ENCODE results near the gene PLCB2.
A peak's percentile ranks its signal among the peaks of the same experiment; 100 is the strongest.

Gene PLCB2

DNA sequence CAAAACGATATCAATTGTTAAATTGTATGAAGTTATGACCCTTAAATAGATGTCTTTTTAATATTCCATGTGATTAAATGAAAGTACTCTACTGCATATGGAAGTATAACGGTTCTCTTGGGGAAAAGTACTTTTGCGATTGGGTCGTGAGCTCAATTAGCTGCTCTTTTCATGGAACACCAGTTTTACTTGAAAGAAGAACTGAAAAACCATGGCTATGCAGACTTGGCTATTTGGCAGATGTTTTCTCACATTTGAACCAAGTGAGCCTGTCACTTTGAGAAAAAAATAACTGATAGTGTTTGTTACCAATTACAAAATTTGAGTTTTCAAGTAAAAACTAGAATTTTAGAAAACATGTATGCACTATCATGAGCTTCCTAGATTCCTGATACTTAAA lies 9.8 kb upstream of the PLCB2 start:
- ATAC-seq (ENCODE audit: low read depth) = no peak
- Histone ChIP-seq H3K36me3 (ENCODE audit: low read depth) (no peaks in the 10 kb centered on the region), H3K9me3 (ENCODE audit: severe bottlenecking) (no peaks in the 10 kb centered on the region), H3K4me1 (ENCODE audit: insufficient read depth, poor library complexity, severe bottlenecking) (peaks cover 23% of the 10 kb centered on the region), H3K27ac (ENCODE audit: poor library complexity, severe bottlenecking) (no peak overlapping the region), H3K4me3 (ENCODE audit: severe bottlenecking) (no peak overlapping the region), H3K27me3 (ENCODE audit: insufficient read depth, poor library complexity, severe bottlenecking) (no peaks in the 10 kb centered on the region)
- no peak for TF ChIP-seq CTCF (IDR thresholded peaks at IDR 0.05; ENCODE audit: poor library complexity, severe bottlenecking)
- no peak for DNase-seq (ENCODE audit: low spot score)

DNA sequence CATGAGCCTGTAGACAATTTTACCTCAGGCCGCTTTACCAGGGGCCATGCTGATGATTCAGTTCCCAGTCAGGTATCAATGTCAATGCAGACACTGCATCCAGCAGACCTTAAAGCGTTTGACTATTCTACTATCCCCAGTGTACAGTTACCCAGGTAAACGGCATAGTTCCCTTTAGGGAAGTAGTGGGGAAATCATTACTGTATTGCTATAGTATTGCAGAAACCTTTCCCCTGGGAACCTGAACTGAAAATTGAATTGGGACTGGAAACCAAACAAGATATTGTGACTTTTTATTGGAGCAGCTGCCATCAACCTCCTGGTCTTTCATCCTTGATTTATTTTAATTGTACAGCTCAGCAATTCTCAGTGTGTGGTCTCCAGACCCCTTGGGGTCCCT lies 9.2 kb upstream of the PLCB2 start:
- Histone ChIP-seq H3K9me3 (ENCODE audit: severe bottlenecking) (no peaks in the 10 kb centered on the region), H3K36me3 (ENCODE audit: low read depth) (no peaks in the 10 kb centered on the region), H3K27ac (ENCODE audit: poor library complexity, severe bottlenecking) (no peak overlapping the region), H3K4me1 (ENCODE audit: insufficient read depth, poor library complexity, severe bottlenecking) (peaks cover 23% of the 10 kb centered on the region), H3K4me3 (ENCODE audit: severe bottlenecking) (no peak overlapping the region), H3K27me3 (ENCODE audit: insufficient read depth, poor library complexity, severe bottlenecking) (no peaks in the 10 kb centered on the region)
- ATAC-seq (ENCODE audit: low read depth) (no peak), DNase-seq (ENCODE audit: low spot score) (peak; percentile 8)
- TF ChIP-seq CTCF (IDR thresholded peaks at IDR 0.05; ENCODE audit: poor library complexity, severe bottlenecking) = no peak

- no peak for TF ChIP-seq CTCF (IDR thresholded peaks at IDR 0.05; ENCODE audit: poor library complexity, severe bottlenecking)
Observed at GRCh38 chr15:40314723-40315276, 7.1 kb upstream of the PLCB2 start.

DNA sequence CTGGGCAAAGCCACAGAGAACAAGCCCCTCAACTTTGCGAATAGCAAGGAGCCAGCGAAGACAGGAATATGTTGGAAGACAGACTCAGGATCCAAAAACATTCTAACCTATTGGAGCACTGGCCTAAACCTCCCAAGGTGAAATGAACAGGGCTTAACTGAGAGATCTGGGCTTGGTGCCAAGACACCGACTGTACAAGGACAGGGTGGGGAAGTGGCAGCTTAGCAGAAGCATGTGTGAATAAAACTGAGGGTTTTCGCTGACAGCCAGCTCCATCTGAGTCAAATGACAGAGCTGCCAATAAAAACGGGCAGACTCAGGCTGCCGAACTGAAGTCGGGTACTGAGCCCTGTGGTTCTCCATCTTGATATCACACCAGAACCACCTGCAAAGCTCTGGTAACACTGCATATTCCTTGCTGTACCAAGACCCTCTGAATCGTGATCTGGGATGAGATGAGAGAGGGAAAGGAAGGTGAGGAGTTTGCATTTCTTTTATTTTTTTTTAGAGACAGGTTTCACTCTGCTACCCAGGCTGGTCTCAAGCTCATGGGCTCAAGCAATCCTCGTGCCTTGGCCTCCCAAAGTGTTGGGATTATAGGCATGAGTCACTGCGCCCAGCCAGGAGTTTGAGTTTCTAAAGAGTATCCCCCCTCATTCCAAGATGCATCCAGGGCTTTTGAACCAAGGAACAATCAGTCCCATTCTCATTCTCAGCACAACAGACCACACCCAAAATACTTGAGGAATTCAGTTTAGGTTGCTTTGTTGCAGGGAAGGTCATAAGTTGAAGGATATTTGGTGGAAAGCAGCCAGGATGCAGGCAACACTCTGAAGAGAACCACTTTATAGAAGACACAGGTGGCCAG lies 6.0 kb upstream of the PLCB2 start:
- DNase-seq (ENCODE audit: low spot score) (peak; percentile 96), ATAC-seq (ENCODE audit: low read depth) (peak; percentile 80)
- H3K27me3 ChIP-seq (ENCODE audit: insufficient read depth, poor library complexity, severe bottlenecking) = no peaks in the 10 kb centered on the region
- TF ChIP-seq CTCF (IDR thresholded peaks at IDR 0.05; ENCODE audit: poor library complexity, severe bottlenecking) = no peak
- H3K27ac ChIP-seq (ENCODE audit: poor library complexity, severe bottlenecking) = peak overlapping the region; percentile 64
- H3K9me3 ChIP-seq (ENCODE audit: severe bottlenecking) = no peaks in the 10 kb centered on the region
- H3K4me1 ChIP-seq (ENCODE audit: insufficient read depth, poor library complexity, severe bottlenecking) = peaks cover 23% of the 10 kb centered on the region
- H3K4me3 ChIP-seq (ENCODE audit: severe bottlenecking) = no peak overlapping the region
- no peaks in the 10 kb centered on the region for H3K36me3 ChIP-seq (ENCODE audit: low read depth)

More at GRCh38 chr15:40314723-40315276, 7.1 kb upstream of the PLCB2 start:
- DNase-seq (ENCODE audit: low spot score) (peak; percentile 70), ATAC-seq (ENCODE audit: low read depth) (peak; percentile 81)
- H3K36me3 ChIP-seq (ENCODE audit: low read depth) = no peaks in the 10 kb centered on the region
- no peak overlapping the region for H3K4me3 ChIP-seq (ENCODE audit: severe bottlenecking)
- peak overlapping the region; percentile 64 for H3K27ac ChIP-seq (ENCODE audit: poor library complexity, severe bottlenecking)
- H3K4me1 ChIP-seq (ENCODE audit: insufficient read depth, poor library complexity, severe bottlenecking) = peaks cover 23% of the 10 kb centered on the region
- H3K27me3 ChIP-seq (ENCODE audit: insufficient read depth, poor library complexity, severe bottlenecking) = no peaks in the 10 kb centered on the region
- no peaks in the 10 kb centered on the region for H3K9me3 ChIP-seq (ENCODE audit: severe bottlenecking)

All from RWPE2 (cell line).